ENCODE results near the gene CAMK2B. TPM values are rescaled to one million over a fixed set of nuclear protein-coding genes. Genes with fewer than 3 reads are reported as not detected.
A peak's percentile ranks its signal among the peaks of the same experiment; 100 is the strongest.

CAMK2B gene
- total and polyA plus RNA-seq, 5 donors from 2014 or later = not detected

DNA sequence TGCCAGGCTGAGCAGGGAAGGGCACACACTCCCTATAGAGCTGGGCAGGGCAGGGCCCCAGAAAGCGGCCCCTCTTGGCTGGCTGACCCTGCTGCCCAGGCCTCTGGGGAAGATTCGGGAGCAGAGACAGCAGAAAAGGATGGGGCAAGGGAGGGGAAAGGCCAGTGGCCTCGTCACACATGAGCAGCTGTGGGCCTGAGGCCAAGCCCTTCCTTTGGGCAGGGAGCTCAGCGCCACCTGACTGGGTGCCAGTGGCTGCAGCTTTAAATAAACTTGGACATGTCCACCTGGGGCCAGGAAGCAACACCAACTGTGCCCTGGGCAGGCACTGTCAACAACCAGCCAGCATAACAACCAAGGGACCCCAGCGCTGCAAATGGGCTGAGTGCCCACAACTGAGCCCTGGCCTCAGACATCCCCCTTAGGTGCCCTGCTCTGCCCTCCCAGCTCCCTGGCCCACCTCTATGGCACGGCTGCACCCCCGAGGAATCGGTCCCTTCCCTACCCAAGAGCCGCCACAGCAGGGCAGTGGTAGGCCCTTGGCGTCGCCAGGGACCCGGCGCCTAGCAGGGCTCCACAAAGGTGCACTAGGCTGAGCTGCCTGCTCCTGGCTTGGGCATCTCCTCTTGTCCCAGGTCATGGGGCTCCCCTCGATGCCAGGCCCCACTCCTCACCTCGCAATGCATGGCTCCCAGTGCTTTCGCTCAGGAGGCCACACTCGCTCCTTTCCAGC lies 2.6 kb downstream of the CAMK2B start:
- Mint-ChIP-seq H3K9me3 (peaks cover 0 to 3% (median 0%) of the 10 kb centered on the region in 7 donors), H3K4me1 (peaks cover 0 to 9% (median 0%) of the 10 kb centered on the region in 4 donors), H3K27ac (no peak overlapping the region), H3K36me3 (no peaks in the 10 kb centered on the region), H3K27me3 (peaks cover 46% of the 10 kb centered on the region), H3K4me3 (peak overlapping the region in 1 of 4 donors; percentile 19)
- Histone ChIP-seq H3K27ac (ENCODE audit: insufficient read depth, low read length, poor library complexity, severe bottlenecking) (no peak overlapping the region), H3K4me3 (ENCODE audit: low read depth, low read length) (no peak overlapping the region), H3K27me3 (ENCODE audit: control insufficient read depth, insufficient read depth, low read length) (peaks cover 2% of the 10 kb centered on the region), H3K4me1 (ENCODE audit: control insufficient read depth, insufficient read depth, low read length, poor library complexity, severe bottlenecking) (no peaks in the 10 kb centered on the region), H3K9me3 (ENCODE audit: control insufficient read depth in 2 of 2, low read length in 2 of 2) (no peaks in the 10 kb centered on the region), H3K36me3 (ENCODE audit: control insufficient read depth, insufficient read depth, low read length) (no peaks in the 10 kb centered on the region)
- ATAC-seq (ENCODE audit: low read depth in 2 of 2) = no peak
- no peak for DNase-seq

DNA sequence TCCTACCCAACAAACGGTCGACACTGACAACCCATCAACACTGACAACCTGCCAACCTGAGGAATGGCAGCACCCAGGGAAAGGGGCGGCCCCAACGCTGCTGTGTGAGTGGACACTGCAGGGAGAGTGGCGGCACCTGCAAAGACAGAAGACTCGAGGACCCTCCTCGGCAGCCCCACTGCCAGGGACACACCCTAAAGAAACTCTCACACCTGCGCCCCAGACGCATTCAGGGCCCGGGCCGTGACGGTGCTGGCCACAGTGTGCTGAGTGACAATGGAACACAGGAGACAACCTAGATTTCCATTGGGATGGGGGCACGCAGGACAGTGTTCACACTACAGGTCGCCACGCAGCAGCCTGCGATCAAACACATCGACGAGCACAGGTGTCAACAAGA lies 3.6 kb downstream of the CAMK2B start:
- Histone ChIP-seq H3K4me3 (ENCODE audit: low read depth, low read length) (no peak overlapping the region), H3K4me1 (ENCODE audit: control insufficient read depth, insufficient read depth, low read length, poor library complexity, severe bottlenecking) (no peaks in the 10 kb centered on the region), H3K27me3 (ENCODE audit: control insufficient read depth, insufficient read depth, low read length) (peaks cover 2% of the 10 kb centered on the region), H3K27ac (ENCODE audit: insufficient read depth, low read length, poor library complexity, severe bottlenecking) (no peak overlapping the region), H3K36me3 (ENCODE audit: control insufficient read depth, insufficient read depth, low read length) (no peaks in the 10 kb centered on the region), H3K9me3 (ENCODE audit: control insufficient read depth in 2 of 2, low read length in 2 of 2) (no peaks in the 10 kb centered on the region)
- Mint-ChIP-seq H3K36me3 (no peaks in the 10 kb centered on the region), H3K27ac (peak overlapping the region in 1 of 3 donors; percentile 56), H3K9me3 (peaks cover 0 to 3% (median 0%) of the 10 kb centered on the region in 7 donors), H3K4me1 (peaks cover 0 to 9% (median 0%) of the 10 kb centered on the region in 4 donors), H3K4me3 (no peak overlapping the region), H3K27me3 (peaks cover 38% of the 10 kb centered on the region)
- no peak for ATAC-seq (ENCODE audit: low read depth in 2 of 2)
- no peak for DNase-seq

DNA sequence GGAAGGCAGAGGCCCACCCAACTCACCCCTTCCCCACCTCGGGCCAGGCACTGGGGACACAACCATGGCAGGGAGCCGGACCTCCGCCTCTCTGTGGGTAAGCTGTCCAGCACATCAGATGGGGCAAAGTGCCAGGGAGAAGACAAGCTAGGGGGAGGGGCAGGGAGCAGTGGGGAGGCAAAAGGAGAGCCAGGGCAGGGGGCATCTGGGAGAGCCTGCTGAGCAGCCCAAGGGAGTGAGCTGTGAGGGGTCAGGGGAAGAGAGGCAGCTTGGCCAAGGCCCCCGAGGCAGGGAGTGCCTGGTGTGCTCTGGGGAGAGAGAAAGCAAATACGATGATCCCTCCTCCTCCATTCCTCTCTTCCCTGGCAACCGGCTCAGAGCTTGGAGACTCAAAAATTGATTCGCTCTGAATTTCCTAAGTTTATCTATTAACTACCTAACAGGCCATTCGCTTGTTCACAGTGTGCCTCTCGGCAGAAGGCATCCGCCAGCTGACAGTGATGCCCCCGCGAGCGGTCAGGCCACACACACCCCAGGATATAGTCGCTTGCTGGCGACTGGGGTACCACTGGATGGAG lies 4.5 kb downstream of the CAMK2B start:
- peaks cover 28% of the 10 kb centered on the region for H3K27me3 Mint-ChIP-seq

DNA sequence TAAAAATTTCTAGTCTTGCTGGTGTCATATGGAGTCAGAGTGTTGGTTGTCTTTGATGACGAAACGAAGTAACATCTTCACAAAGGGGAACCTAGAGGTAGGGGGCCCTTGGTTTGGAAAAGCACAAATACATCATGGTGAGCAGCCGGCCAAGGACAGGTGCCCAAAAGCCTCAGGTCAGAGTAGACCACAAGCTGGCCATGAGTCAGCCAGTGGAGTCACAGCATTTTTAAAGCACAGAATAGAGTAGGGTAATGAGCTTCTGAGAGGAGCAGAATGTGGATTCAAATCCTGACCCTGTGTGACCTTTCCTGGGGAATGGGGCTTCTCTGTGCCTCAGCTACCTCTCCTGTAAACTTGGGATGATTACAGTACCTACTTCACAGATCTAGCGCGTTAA lies 5.3 kb downstream of the CAMK2B start:
- no peak for DNase-seq
- peaks cover 6% of the 10 kb centered on the region for H3K27me3 ChIP-seq (ENCODE audit: control insufficient read depth, insufficient read depth, low read length)
- H3K27me3 Mint-ChIP-seq = peaks cover 27% of the 10 kb centered on the region
- H3K27ac Mint-ChIP-seq = no peak overlapping the region
- H3K4me1 Mint-ChIP-seq = peaks cover 0 to 5% (median 0%) of the 10 kb centered on the region in 4 donors
- no peaks in the 10 kb centered on the region for H3K36me3 ChIP-seq (ENCODE audit: control insufficient read depth, insufficient read depth, low read length)
- peaks cover 0 to 2% of the 10 kb centered on the region in 2 experiments for H3K9me3 ChIP-seq (ENCODE audit: control insufficient read depth in 2 of 2, low read length in 2 of 2)
- H3K4me1 ChIP-seq (ENCODE audit: control insufficient read depth, insufficient read depth, low read length, poor library complexity, severe bottlenecking) = no peaks in the 10 kb centered on the region
- no peak overlapping the region for H3K4me3 ChIP-seq (ENCODE audit: low read depth, low read length)
- H3K4me3 Mint-ChIP-seq = no peak overlapping the region
- H3K36me3 Mint-ChIP-seq = no peaks in the 10 kb centered on the region
- H3K27ac ChIP-seq (ENCODE audit: insufficient read depth, low read length, poor library complexity, severe bottlenecking) = no peak overlapping the region
- H3K9me3 Mint-ChIP-seq = peaks cover 0 to 3% (median 0%) of the 10 kb centered on the region in 7 donors
- no peak for ATAC-seq (ENCODE audit: low read depth in 2 of 2)

More for the DNA sequence above, 4.5 kb downstream of the CAMK2B start:
- ATAC-seq (ENCODE audit: low read depth in 2 of 2) (no peak), DNase-seq (no peak)
- Histone ChIP-seq H3K4me1 (ENCODE audit: control insufficient read depth, insufficient read depth, low read length, poor library complexity, severe bottlenecking) (no peaks in the 10 kb centered on the region), H3K9me3 (ENCODE audit: control insufficient read depth in 2 of 2, low read length in 2 of 2) (no peaks in the 10 kb centered on the region), H3K36me3 (ENCODE audit: control insufficient read depth, insufficient read depth, low read length) (no peaks in the 10 kb centered on the region), H3K4me3 (ENCODE audit: low read depth, low read length) (no peak overlapping the region), H3K27ac (ENCODE audit: insufficient read depth, low read length, poor library complexity, severe bottlenecking) (no peak overlapping the region), H3K27me3 (ENCODE audit: control insufficient read depth, insufficient read depth, low read length) (peaks cover 2% of the 10 kb centered on the region)
- Mint-ChIP-seq H3K36me3 (no peaks in the 10 kb centered on the region), H3K4me3 (no peak overlapping the region), H3K9me3 (peaks cover 0 to 3% (median 0%) of the 10 kb centered on the region in 7 donors), H3K27ac (no peak overlapping the region), H3K4me1 (peaks cover 0 to 8% (median 0%) of the 10 kb centered on the region in 4 donors)

DNA sequence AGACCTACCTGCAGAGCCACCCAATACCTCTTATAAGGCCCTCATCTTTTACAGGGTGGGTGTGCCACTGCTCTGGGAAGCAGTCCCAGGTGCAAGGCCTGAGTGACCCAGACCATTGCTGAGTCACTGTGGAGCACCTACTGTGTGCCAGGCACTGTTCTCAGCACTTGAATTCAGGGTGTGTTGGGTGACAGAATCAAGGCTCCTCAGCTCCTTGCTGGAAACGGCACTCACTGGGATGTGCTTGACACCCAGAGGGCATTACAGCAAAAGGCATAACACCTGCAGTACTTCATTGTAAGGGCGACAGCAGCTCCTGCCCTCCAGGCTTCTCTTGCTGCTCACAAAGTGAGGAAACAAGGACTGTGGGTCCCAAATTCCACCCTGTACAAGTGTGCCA lies 7.1 kb downstream of the CAMK2B start:
- Histone ChIP-seq H3K9me3 (ENCODE audit: control insufficient read depth in 2 of 2, low read length in 2 of 2) (peaks cover 0 to 2% of the 10 kb centered on the region in 2 experiments), H3K36me3 (ENCODE audit: control insufficient read depth, insufficient read depth, low read length) (no peaks in the 10 kb centered on the region), H3K27ac (ENCODE audit: insufficient read depth, low read length, poor library complexity, severe bottlenecking) (no peak overlapping the region), H3K4me1 (ENCODE audit: control insufficient read depth, insufficient read depth, low read length, poor library complexity, severe bottlenecking) (no peaks in the 10 kb centered on the region), H3K27me3 (ENCODE audit: control insufficient read depth, insufficient read depth, low read length) (peaks cover 6% of the 10 kb centered on the region), H3K4me3 (ENCODE audit: low read depth, low read length) (no peak overlapping the region)
- H3K4me1 Mint-ChIP-seq = peaks cover 0 to under 1% (median 0%) of the 10 kb centered on the region in 4 donors
- DNase-seq (no peak), ATAC-seq (ENCODE audit: low read depth in 2 of 2) (no peak)
- H3K4me3 Mint-ChIP-seq = no peak overlapping the region
- H3K27ac Mint-ChIP-seq = no peak overlapping the region
- H3K9me3 Mint-ChIP-seq = peaks cover 0 to 3% (median 0%) of the 10 kb centered on the region in 7 donors
- no peaks in the 10 kb centered on the region for H3K36me3 Mint-ChIP-seq
- peaks cover 14% of the 10 kb centered on the region for H3K27me3 Mint-ChIP-seq

DNA sequence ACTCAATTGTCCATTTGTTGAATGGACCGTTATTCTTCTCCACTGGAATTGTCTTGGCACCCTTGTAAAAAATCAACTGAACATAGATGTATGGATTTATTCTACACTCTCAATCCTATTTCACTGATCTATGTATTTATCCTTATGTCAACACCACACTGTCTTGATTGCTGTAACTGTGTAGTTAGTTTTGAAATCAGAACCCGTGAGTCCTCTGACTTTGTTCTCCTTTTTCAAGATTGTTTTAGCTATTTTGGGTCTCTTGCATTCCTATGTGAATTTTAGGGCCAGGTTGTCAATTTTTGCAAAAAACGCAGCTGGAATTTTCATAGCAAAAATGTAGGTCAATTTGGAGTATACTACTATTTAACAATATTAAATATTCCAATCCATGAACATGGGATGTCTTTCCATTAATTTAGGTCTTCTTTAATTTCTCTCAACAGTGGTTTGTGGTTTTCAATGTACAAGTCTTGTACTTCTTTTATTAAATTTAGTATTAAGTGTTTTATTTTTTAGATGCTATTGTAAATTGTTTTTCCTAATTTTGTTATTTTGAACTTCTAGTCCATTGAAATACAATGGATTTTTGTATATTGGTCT lies 10.0 kb downstream of the CAMK2B start:
- Histone ChIP-seq H3K9me3 (ENCODE audit: control insufficient read depth in 2 of 2, low read length in 2 of 2) (peaks cover 0 to 2% of the 10 kb centered on the region in 2 experiments), H3K36me3 (ENCODE audit: control insufficient read depth, insufficient read depth, low read length) (no peaks in the 10 kb centered on the region), H3K4me3 (ENCODE audit: low read depth, low read length) (no peak overlapping the region), H3K27ac (ENCODE audit: insufficient read depth, low read length, poor library complexity, severe bottlenecking) (no peak overlapping the region), H3K4me1 (ENCODE audit: control insufficient read depth, insufficient read depth, low read length, poor library complexity, severe bottlenecking) (no peaks in the 10 kb centered on the region), H3K27me3 (ENCODE audit: control insufficient read depth, insufficient read depth, low read length) (peaks cover 6% of the 10 kb centered on the region)
- Mint-ChIP-seq H3K27me3 (peaks cover 9% of the 10 kb centered on the region), H3K4me1 (no peaks in the 10 kb centered on the region), H3K27ac (no peak overlapping the region), H3K4me3 (no peak overlapping the region), H3K36me3 (no peaks in the 10 kb centered on the region), H3K9me3 (peaks cover 0 to 3% (median 0%) of the 10 kb centered on the region in 7 donors)
- DNase-seq (no peak), ATAC-seq (ENCODE audit: low read depth in 2 of 2) (no peak)

DNA sequence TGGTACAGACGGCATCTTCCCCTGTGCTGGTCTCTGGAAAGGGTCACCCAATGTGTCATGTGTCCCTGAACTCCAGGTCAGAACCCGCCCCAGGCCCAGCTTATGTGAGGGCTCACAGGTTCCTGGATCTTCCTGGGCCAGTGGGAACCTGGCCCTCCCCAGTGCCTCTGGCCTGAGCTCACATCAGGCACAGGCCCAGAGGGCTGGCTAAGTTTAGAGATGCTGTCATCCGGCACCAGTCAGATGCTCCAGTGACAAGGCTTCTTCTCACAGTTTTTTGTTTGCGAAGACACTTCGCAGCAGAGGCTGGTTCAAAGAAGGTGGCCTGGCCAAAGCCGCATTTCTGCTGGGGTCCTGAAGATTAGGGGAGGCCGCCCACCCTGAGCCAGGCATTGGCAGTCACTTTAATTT lies 11.8 kb downstream of the CAMK2B start:
- no peak for ATAC-seq (ENCODE audit: low read depth in 2 of 2)
- H3K36me3 ChIP-seq (ENCODE audit: control insufficient read depth, insufficient read depth, low read length) = no peaks in the 10 kb centered on the region
- H3K9me3 ChIP-seq (ENCODE audit: control insufficient read depth in 2 of 2, low read length in 2 of 2) = peaks cover 0 to 2% of the 10 kb centered on the region in 2 experiments
- no peak overlapping the region for H3K4me3 Mint-ChIP-seq
- H3K27ac Mint-ChIP-seq = no peak overlapping the region
- H3K27me3 Mint-ChIP-seq = peaks cover 9% of the 10 kb centered on the region
- H3K4me3 ChIP-seq (ENCODE audit: low read depth, low read length) = no peak overlapping the region
- H3K27ac ChIP-seq (ENCODE audit: insufficient read depth, low read length, poor library complexity, severe bottlenecking) = no peak overlapping the region
- no peaks in the 10 kb centered on the region for H3K36me3 Mint-ChIP-seq
- H3K27me3 ChIP-seq (ENCODE audit: control insufficient read depth, insufficient read depth, low read length) = peaks cover 10% of the 10 kb centered on the region
- H3K4me1 Mint-ChIP-seq = peaks cover 0 to 3% (median 0%) of the 10 kb centered on the region in 4 donors
- peaks cover 0 to 3% (median 0%) of the 10 kb centered on the region in 7 donors for H3K9me3 Mint-ChIP-seq
- peaks cover 6% of the 10 kb centered on the region for H3K4me1 ChIP-seq (ENCODE audit: control insufficient read depth, insufficient read depth, low read length, poor library complexity, severe bottlenecking)
- DNase-seq = no peak

Measured in CD4-positive, CD25-positive, alpha-beta regulatory T cell (primary cell).